GM10248 (cell line): ENCODE measurements around the gene FAM47E.
"Not testable (repeated sequence)": the region's sequence is repeated elsewhere in the genome, so short reads cannot be mapped to it uniquely, and the experiment has no call there.

Source experiments
- CTCF ChIA-PET: fragments of 300-600 bp; sonication (Branson Sonifier 250); formaldehyde crosslinking; extraction: SDS; loops from one replicate; lab custom pipeline; 2021; ENCODE audit warnings: antibody characterized with exemption; lab: Yijun Ruan, JAX
- POLR2A ChIA-PET: fragments of 350-650 bp; sonication (Branson Sonifier 250); formaldehyde crosslinking; extraction: SDS; loops from one replicate; lab custom pipeline; 2020; ENCODE audit warnings: antibody characterized with exemption; lab: Yijun Ruan, JAX
- DNase-seq: peaks from one replicate; pipeline ENCODE4 v3.0.0; 2012; ENCODE audit errors: extremely low spot score
- TF ChIP-seq, protein P1 (sequence below): IDR thresholded peaks from 2 replicates; pipeline ENCODE4 v1.5.1; 2012; ENCODE audit warnings: mild to moderate bottlenecking, low read depth; ENCODE audit errors: extremely low read depth, missing control alignments, control extremely low read depth

FAM47E gene

GRCh38 chr4:76233967-76234678 lies 17.4 kb upstream of the FAM47E start:
- ChIA-PET CTCF (no interaction called here), POLR2A (no interaction called here)
- no peak for DNase-seq
- TF ChIP-seq, protein P1, sequence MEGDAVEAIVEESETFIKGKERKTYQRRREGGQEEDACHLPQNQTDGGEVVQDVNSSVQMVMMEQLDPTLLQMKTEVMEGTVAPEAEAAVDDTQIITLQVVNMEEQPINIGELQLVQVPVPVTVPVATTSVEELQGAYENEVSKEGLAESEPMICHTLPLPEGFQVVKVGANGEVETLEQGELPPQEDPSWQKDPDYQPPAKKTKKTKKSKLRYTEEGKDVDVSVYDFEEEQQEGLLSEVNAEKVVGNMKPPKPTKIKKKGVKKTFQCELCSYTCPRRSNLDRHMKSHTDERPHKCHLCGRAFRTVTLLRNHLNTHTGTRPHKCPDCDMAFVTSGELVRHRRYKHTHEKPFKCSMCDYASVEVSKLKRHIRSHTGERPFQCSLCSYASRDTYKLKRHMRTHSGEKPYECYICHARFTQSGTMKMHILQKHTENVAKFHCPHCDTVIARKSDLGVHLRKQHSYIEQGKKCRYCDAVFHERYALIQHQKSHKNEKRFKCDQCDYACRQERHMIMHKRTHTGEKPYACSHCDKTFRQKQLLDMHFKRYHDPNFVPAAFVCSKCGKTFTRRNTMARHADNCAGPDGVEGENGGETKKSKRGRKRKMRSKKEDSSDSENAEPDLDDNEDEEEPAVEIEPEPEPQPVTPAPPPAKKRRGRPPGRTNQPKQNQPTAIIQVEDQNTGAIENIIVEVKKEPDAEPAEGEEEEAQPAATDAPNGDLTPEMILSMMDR = no peak

DNA sequence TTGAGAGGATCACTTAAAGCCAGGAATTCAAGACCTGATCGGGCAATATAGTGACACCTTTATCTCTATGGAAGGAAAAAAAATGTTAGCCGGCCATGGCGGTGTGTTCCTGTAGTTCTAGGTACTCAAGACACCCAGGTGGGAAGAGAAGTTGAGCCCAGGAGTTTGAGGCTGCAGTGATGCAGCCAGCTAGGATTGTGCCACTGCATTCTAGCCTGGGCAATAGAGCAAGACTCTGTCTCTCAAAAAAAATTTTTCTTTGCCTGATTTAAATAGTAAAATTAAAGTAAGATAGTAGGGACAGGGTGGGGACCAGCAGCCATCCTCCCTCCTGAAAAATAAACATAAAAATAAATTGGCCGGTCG lies 16.9 kb upstream of the FAM47E start:
- POLR2A ChIA-PET = no interaction called here
- TF ChIP-seq, protein P1 = no peak
- CTCF ChIA-PET = interaction anchor here (1.2 kb wide), 1 partner anchor 12 kb away, joined by 4 read pairs; no protein-coding TSS in a partner anchor
- DNase-seq = no peak

DNA sequence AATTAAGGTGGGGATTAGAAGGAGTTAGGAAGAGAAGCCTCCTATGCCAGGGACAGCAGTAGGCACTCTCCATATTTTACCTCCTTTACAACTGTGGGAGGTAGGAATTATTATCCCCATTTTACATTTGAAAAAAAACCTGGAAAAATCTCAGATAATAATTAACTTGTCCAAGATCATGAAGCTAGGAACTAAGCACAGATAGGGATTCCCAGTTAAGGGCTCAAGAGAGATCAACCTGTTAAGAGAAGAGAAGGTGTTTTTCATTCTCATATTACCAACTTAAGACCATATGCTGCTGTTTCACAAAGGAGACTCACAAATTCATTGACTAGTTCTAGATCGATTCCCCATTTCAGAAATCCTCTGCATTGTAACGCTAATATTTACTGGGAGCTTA lies 16.1 kb upstream of the FAM47E start:
- ChIA-PET CTCF (interaction anchor here (1.1 to 1.4 kb wide), 3 partner anchors 9 to 15 kb away, joined by 3 to 4 read pairs (median 3); no protein-coding TSS in a partner anchor), POLR2A (no interaction called here)
- TF ChIP-seq, protein P1 = no peak
- DNase-seq = no peak

DNA sequence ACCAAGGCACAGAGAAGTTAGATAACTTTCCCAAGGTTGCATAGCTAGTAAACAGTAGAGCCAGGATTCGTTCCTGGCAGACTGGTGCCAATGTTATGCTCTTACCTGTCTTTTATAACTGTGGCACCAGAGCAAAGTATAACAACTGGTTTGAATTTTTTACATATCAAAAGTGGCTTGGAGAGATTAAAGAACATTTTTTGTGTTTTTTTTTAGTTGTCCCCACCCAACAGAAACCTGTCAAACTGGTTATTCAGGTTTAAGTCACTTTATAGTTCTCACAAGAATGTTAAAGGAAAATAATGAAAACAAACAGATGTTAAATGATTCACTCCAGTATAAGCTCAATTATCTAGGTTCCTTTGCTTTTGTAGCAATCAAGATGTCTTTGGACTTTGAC lies 15.6 kb upstream of the FAM47E start:
- TF ChIP-seq, protein P1 = no peak
- POLR2A ChIA-PET = no interaction called here
- no peak for DNase-seq
- CTCF ChIA-PET = interaction anchor here (1.1 to 1.4 kb wide), 3 partner anchors 9 to 15 kb away, joined by 3 to 4 read pairs (median 3); no protein-coding TSS in a partner anchor

DNA sequence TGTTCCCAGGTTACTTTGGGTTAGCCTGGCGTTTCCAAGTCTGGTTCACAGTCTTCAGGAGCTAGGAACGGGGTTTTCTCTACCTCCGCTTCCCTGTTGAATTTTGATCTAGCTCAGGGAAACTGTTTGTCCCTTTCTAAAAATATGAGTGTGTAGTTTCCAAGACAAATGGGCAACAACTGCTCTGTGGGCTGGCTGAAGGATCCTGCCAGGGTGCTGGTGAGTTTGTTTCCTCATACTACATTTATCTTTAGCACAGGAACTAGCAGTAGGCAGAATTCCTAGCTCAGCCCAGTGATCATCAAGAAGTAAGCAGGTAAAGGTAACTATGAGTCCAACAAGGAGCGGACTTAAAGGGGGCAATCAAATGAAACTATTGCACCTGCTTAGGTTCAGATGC lies 13.3 kb upstream of the FAM47E start:
- ChIA-PET POLR2A (no interaction called here), CTCF (no interaction called here)
- DNase-seq = no peak
- TF ChIP-seq, protein P1 = no peak

GRCh38 chr4:76238701-76239100 lies 12.8 kb upstream of the FAM47E start:
- POLR2A ChIA-PET = no interaction called here
- TF ChIP-seq, protein P1 = no peak
- CTCF ChIA-PET = no interaction called here
- DNase-seq = no peak

GRCh38 chr4:76240236-76240635 lies 11.3 kb upstream of the FAM47E start:
- POLR2A ChIA-PET = no interaction called here
- CTCF ChIA-PET = no interaction called here
- TF ChIP-seq, protein P1 = no peak
- DNase-seq = no peak

- CTCF ChIA-PET, POLR2A ChIA-PET, DNase-seq: not testable (repeated sequence)
These were observed 7.6 kb upstream of the FAM47E start for GRCh38 chr4:76243877-76244276.
